Skeletal muscle cell (primary cell): Measurements from ENCODE around the gene LARGE1.
A peak's percentile ranks its signal among the peaks of the same experiment; 100 is the strongest.

Experiments used
- DNase-seq: peaks from one replicate; pipeline ENCODE4 v3.0.0-alpha.2; 2010; ENCODE audit warnings: low read depth
- H3K4me3 ChIP-seq: 2 replicates; pipeline ENCODE4 v1.5.1; 2011; ENCODE audit warnings: low read depth, mild to moderate bottlenecking, control low read depth, low read length, moderate library complexity

LARGE1 gene

DNA sequence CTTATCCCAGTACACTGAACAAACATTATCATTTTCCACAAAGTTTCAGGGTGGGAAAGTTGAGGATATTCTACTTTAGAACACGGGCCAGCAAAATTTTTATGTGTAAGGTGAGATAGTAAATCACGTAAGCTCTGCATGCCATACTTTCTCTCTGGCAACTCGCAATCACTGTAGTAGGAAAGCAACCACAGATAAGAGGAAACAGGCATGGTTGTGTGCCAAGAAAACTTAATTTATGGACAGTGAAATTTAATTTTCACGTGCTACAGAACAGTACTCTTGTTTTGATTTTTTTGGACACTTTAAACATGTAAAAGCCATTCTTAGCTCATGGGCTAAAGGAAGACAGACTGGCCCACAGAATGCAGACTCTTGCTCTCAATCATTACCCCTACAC is 82.5 kb downstream of the LARGE1 start:
- no peak overlapping the region for H3K4me3 ChIP-seq
- DNase-seq, result no peak

- no peak for DNase-seq
- no peak overlapping the region for H3K4me3 ChIP-seq
Measured at GRCh38 chr22:33835265-33835664, 85.0 kb downstream of the LARGE1 start.

DNA sequence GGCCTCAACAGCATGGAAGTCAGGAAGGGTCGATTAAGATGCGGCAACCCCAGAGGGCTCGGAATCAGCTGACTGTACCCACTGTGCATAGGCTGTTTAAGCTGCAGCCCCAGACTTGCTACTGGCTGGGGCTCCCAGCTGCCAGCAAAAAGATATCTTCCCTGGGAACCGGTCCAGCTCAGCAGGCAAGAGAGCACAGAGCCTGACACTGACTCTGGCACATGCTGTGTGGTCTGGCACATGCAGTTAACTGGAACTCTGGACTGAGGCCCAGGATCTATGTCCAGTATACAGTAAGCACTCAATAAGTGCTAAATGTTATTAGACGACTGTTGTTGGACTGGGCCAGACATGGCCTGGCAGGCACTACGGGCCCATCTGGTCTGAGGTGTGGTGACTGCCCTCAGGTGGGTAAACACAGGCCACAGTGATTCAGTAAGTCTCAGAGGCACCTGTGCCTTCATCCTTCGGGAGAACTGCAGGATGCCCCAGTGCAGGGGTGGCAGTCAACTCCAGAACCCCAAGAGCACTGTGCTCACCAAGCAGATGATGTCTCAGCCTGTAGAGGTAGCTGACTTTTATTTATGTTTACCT is 87.6 kb downstream of the LARGE1 start:
- H3K4me3 ChIP-seq, result no peak overlapping the region

DNA sequence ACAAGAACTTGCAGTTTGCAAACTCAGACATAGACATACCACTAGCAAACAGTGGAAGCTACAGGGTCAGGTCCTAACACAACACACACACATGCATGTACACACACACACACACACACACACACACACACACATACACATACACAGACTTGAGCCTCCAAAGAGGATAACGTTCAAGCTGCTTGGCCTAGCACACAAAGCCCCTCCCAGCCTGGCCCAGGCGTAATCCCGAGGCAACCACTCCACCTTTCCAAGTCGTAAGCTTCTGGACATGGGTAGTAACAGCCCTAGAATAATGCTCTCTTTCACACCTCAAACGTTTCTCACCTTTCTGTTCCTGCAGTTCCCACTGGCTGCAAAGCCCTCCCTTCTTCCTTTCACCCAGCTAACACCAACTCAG is 88.6 kb downstream of the LARGE1 start:
- DNase-seq, result no peak
- H3K4me3 ChIP-seq, result no peak overlapping the region

More for the DNA sequence above, 87.6 kb downstream of the LARGE1 start:
- no peak for DNase-seq

GRCh38 chr22:33831207-33831606 is 89.1 kb downstream of the LARGE1 start:
- DNase-seq, result no peak

DNA sequence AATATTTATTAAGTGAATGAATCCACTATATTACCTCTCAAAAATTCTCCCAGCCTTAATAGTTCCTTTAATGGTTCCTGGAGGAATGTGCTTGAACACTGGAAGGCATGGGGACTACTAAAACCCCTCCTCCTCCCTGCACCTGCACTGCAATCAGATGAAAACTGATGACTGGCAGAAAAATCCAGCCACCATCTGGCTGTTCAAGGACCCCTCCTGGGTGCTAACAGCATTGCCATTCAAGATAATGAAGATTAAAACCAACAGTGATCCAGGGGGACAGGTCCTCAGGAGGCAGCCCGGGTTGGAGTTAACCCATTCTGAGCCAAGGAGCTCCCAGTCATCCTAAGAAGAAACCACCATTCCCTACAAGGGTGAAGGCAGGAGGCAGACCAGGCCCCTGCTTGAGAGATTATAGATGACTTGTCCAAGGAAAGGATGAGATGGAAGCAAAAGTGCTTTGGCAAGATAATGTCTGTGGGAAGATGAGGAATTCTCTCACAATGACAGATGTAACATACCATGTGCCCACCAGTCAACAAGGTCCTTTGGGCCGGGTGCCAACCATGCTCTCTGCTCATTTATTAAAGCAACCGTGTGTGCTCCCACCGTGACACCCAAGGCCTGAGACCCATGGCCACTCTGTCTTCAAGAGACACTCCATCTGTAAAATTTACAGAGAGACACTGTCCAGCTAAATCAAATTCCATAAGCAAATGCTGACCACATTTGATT is 90.6 kb downstream of the LARGE1 start:
- no peak overlapping the region for H3K4me3 ChIP-seq
- DNase-seq, result no peak

More at GRCh38 chr22:33831207-33831606, 89.1 kb downstream of the LARGE1 start:
- H3K4me3 ChIP-seq, result no peak overlapping the region

- no peak overlapping the region for H3K4me3 ChIP-seq
- DNase-seq, result no peak
Measured at GRCh38 chr22:33828302-33828701, 92.0 kb downstream of the LARGE1 start.

GRCh38 chr22:33825761-33826160 is 94.5 kb downstream of the LARGE1 start:
- DNase-seq, result no peak
- H3K4me3 ChIP-seq, result no peak overlapping the region

GRCh38 chr22:33823552-33823951 is 96.7 kb downstream of the LARGE1 start:
- H3K4me3 ChIP-seq, result no peak overlapping the region
- no peak for DNase-seq

DNA sequence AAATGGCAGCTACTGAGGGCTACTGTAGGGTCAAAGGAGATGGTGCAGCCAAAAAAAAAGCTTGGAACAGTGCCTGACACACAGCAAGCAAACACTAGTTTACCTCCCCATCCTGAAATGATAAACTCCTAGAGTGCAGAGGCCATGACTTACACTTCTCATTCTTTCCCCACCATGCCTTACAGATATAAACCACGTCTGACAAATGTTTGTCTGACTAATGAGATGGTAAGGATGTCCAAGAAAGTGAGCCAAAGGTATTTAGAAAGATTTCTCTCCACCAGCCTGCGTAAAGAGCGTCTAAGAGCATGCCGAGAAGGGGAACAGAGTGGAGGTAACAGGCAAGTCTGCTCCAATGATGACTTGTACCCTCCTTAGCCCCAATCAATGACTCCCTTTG is 99.0 kb downstream of the LARGE1 start:
- no peak for DNase-seq
- H3K4me3 ChIP-seq, result no peak overlapping the region

DNA sequence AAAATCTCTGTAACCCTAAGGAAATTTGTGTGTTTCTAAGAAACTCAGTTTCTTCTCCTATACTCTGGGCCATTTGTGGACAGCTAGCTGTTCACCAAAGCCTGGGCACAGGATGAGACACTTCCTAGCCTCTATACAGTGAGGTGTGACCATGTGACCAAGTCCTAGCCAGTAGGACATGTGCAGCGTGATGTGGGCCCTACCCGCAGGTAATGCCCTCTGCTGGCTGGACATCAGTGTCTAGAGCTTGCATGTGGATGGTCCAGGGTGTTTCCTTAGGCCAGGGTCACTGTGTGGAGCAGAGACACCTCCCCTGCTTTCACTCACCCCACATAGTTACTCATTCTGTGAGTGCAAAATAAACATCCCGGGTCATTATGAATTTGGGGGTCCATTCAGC is 100.5 kb downstream of the LARGE1 start:
- DNase-seq, result no peak

DNA sequence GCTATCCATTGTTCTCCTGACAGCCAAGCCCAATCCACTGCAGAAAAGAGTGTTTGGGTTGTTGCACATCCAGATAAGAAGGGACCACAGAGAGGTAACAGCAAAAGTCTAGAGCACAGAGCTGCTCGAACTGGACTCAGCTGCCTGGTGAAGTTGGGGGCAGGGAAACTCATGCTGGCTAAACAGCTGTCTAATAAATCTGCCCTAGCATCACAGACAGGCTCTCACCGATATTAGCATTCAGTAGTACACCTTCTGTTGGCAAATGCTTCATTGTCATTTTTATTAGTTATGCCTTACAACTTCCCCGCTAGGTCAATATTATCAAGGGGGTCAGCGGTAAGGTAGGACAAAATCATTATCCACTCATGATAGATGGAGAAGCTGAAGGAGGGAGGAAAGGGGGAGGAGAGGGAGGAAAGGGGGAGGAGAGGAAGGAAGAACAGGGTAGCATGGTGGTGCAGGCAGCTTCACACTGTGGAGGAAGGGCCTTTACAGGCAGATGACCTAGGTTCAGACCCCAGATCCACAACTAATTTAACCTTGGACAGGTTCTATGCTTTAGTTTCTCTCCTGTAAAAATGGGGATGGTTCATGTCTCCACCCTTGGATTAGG is 102.7 kb downstream of the LARGE1 start:
- no peak overlapping the region for H3K4me3 ChIP-seq
- no peak for DNase-seq

More for the DNA sequence above, 100.5 kb downstream of the LARGE1 start:
- no peak overlapping the region for H3K4me3 ChIP-seq

DNA sequence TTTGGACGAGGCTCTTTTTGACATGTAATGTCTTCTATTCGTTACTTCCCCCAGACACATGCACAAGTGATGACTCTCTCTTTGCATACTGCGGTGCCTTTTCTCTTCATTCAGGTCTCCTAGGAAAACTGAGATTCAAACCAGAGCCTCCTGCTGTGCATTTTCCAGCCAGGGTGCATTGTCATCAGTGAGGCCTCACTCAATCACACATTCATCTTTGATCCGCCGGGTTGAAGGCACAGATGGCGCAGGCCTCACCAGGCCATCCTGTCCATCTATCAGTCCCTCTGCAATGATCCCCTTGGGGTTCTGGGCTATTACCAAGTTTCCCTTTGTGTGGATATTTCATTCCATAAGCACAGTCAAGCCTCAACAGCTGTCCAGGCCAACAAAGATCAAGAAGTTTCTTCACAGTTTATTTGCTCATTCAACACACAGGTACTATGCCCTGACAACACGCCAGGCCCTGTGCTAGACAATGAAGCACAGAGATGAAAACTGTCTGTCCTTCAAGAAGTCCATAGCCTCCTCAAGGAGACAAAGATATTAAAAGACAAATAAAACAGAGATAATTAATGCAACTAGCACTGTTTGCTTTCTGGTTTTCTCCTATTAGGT is 107.8 kb downstream of the LARGE1 start:
- no peak for DNase-seq
- H3K4me3 ChIP-seq, result no peak overlapping the region

DNA sequence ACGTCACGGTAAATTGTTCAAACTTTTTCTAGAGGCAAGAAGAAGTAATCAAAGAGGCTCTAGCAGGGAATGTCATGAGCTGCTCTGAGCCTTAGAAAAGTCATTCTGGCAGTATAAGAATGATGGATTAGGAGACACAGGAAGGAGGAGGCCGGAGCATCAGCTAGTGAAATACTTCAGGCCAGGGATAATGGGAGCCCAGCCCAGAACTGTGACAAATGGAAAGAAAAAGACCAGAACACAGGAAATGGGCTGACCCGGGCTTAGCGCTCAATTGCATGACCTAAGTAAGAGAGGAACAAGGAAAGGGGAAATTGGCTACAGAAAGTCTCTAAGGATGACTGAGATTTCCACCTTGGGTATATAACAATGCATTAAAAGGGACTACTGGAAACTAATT is 108.6 kb downstream of the LARGE1 start:
- no peak overlapping the region for H3K4me3 ChIP-seq
- DNase-seq, result peak; percentile 10

DNA sequence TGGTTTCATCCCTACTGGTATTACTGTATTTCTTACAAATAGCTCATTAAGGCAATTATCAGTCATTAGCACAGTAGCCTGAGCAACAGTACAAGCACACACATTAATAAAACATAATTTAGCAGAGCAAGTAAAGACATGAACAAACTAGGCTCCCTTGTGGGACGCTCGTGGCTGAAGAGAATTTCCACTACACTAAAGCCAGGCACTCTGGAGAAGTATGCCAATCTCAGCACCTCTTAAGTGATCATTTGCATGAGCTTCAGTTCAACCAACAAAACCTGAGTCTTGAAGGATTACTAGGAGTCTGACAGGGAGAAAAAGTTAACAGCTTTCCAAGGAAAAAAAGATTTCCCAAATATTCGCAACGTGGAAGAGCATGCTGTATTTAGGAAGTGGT is 109.1 kb downstream of the LARGE1 start:
- no peak overlapping the region for H3K4me3 ChIP-seq

DNA sequence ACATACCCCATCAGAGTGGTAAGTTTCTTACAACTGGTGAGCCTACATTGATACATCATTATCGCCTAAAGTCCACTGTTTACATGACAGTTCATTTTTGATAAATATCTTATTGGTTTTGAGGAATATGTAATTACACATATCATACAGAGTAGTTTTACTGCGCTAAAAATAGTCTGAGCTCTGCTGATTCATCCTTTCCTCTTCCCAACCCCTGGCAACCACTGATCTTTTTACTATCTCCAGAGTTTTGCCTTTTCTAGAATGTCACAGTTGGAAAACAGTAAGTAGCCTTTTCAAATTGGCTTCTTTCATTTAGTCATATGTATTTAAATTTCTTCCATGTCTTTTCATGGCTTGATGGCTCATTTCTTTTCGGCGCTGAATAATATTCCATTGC is 112.8 kb downstream of the LARGE1 start:
- no peak overlapping the region for H3K4me3 ChIP-seq
- no peak for DNase-seq

More for the DNA sequence above, 109.1 kb downstream of the LARGE1 start:
- DNase-seq, result no peak

DNA sequence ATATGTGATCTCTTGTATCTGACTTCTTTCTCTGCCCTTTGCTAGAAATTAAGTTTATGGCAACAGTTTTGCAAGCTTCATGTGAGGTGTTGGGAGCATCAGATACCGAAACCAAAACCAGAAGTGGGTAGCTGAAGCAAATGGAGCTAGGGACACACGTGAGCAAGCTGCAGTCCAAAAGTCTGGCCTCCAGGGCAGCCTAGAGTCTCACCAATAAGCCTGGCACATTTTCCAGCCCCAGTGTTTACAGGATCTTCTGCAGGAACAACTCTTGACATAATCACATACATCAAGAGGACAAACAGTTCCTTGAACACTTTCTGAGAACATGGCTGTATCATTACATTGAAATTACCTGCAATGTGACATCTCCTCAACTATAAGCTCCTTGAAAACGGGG is 114.1 kb downstream of the LARGE1 start:
- H3K4me3 ChIP-seq, result no peak overlapping the region
- DNase-seq, result no peak

GRCh38 chr22:33803371-33804282 is 116.6 kb downstream of the LARGE1 start:
- no peak overlapping the region for H3K4me3 ChIP-seq
- DNase-seq, result peak; percentile 19

GRCh38 chr22:33798401-33798800 is 121.9 kb downstream of the LARGE1 start:
- no peak for DNase-seq
- no peak overlapping the region for H3K4me3 ChIP-seq
